Heart right ventricle (tissue), 16 donors: ENCODE measurements around the gene MAGEB4. TPM values are rescaled to one million over a fixed set of nuclear protein-coding genes. Genes with fewer than 3 reads are reported as not detected.

Experiments used
- ATAC-seq, 8 donors: fragments of 200-7000 bp; cut with Tn5 transposase; one replicate each; pipeline ENCODE4 v1.9.1; 2020; ENCODE audit warnings: mild to moderate bottlenecking in 8 of 8, moderate library complexity in 8 of 8, moderate number of reproducible peaks in 1 of 8
- DNase-seq, 2 donors: peaks; one replicate each; pipeline ENCODE4 v3.0.0-alpha.2; 2020
- H3K27ac ChIP-seq, 10 donors: fragments of 200-600 bp; sonication (generic) in 2 of 10; one replicate each; pipeline versions ENCODE4 v1.5.0 to v1.8.0; 2020 to 2022; ENCODE audit warnings: mild to moderate bottlenecking in 3 of 10
- H3K27me3 ChIP-seq, 7 donors: fragments of 200-600 bp; one replicate each; pipeline ENCODE4 v1.8.0; 2021 to 2022; ENCODE audit warnings: mild to moderate bottlenecking in 2 of 7
- H3K36me3 ChIP-seq, 9 donors: fragments of 200-600 bp; sonication (generic) in 1 of 9; one replicate each; pipeline versions ENCODE4 v1.5.0 to v1.8.0; 2020 to 2022; ENCODE audit warnings: mild to moderate bottlenecking in 2 of 9
- H3K4me1 ChIP-seq, 9 donors: fragments of 200-600 bp; sonication (generic) in 1 of 9; one replicate each; pipeline versions ENCODE4 v1.5.0 to v1.8.0; 2020 to 2022; ENCODE audit warnings: mild to moderate bottlenecking in 4 of 9
- H3K4me3 ChIP-seq, 10 donors: fragments of 200-600 bp; sonication (generic) in 2 of 10; one replicate each; pipeline versions ENCODE4 v1.5.0 to v1.8.0; 2020 to 2022; ENCODE audit warnings: mild to moderate bottlenecking in 7 of 10, moderate library complexity in 2 of 10
- H3K9me3 ChIP-seq, 11 donors: fragments of 200-600 bp in 10 of 11; sonication (generic) in 2 of 11; one replicate each; pipeline versions ENCODE4 v1.5.0 to v1.8.0; 2013 to 2022; ENCODE audit warnings: mild to moderate bottlenecking in 2 of 11, control low read depth in 1 of 11, moderate library complexity in 1 of 11
- CTCF ChIP-seq, 9 donors: fragments of 200-600 bp; sonication (generic) in 2 of 9; IDR thresholded peaks; one replicate each; pipeline versions ENCODE4 v1.5.0 to v1.8.0; 2021 to 2022; ENCODE audit warnings: antibody characterized with exemption in 9 of 9, mild to moderate bottlenecking in 5 of 9, moderate library complexity in 1 of 9
- WGBS, 2 donors: extraction: QIAGEN DNeasy Blood & Tissue Kit; methylation state at CpG; one replicate each; pipeline ENCODE4 v1.1.7; 2013; ENCODE audit warnings: inconsistent platforms in 1 of 2; 5-methylcytosine and 5-hydroxymethylcytosine counted together
- intact Hi-C, 10 donors: fragments of 100-400 bp; cut with DNase I; formaldehyde crosslinking; loops; one replicate each; pipeline versions ENCODE4 v1.11.1 to v1.14.2; 2022
- polyA plus RNA-seq, 2 donors: library from polyadenylated mRNA; stranded (reverse); fragments of 200-250 nt; gene quantifications; one replicate each; pipeline ENCODE4 v1.2.3, GENCODE V29; 2013
- total RNA-seq, 10 donors: library from RNA; stranded (reverse); fragmentation: NEBNext Ultra II Directional in 3 of 10; extraction: Animal tissue kit (Norgen Biotek cat#: 25700) in 3 of 10; gene quantifications; one replicate each; pipeline versions ENCODE4 v1.2.1 to v1.2.4, GENCODE V29; 2021 to 2023
- donor health status: Arrhythmogenic right ventricular cardiomyopathy.
- donor health status: ischemic (EF 13 %, LVEDD 7.1; RV severe dilation, severe dysfunction).
- donor health status: healthy with polysubstance abuse.
- donor health status: DM: no; HTN: yes; CAD: no.
- donor health status: DM: no; HTN: no; CAD: no.
- donor health status: ischemic (EF 25% LVEDD 6.9; RV normal size, moderate dysfunction).
- donor health status: ischemic (EF 25% LVEDD 5.7; RV mildly dilated, moderate dysfunction).
- donor health status: healthy.
- donor health status: DM: yes; HTN: yes; CAD: no.
- donor health status: Ischemic cardiomyopathy.
- donor health status: ischemic (EF 35%, LVEDD 5.7; RV mildly dilated, moderate dysfunction).
- donor health status: nonischemic (EF 11% LVEDD 7.7; RV severe dilation, severe dysfunction).
- donor health status: DM: yes; HTN: yes; CAD: no.
- donor health status: PGD.
- donor health status: ischemic (EF 29% LVEDD 5.4; RV normal size, mild dysfunction).
- donor health status: nonischemic (EF 23%, LVEDD 6.1; RV moderate dilation, normal function).

Gene MAGEB4
- total and polyA plus RNA-seq, 12 donors, result not detected

DNA sequence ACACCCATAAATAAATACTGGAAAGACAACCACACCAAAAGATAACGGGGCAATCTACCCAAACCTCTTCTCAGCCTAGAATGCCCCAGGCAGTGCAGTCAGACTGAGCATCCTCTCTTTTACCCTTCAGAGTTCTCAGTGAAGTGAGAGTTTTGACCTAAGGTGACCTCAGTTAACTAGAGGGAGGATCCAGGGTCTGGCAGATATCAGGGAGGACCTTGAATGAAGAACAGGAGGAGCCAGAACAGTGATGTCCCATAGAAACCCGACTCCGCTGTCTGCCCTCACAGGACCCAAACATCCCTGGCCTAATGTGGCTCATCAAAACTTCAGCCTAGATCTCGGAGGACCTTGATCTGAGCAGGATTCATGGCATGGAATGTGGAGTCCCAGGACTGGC, 11.4 kb upstream of the MAGEB4 start, which contains the start of gene MAGEB3:
Gene MAGEB3 (plus strand): TSS at position 263 of the 400 bp plus-strand sequence. CDS start 5,268 bp downstream, outside the sequence.
- H3K27me3 ChIP-seq, result peaks cover 0 to 9% (median 0%) of the 10 kb centered on the region in 7 donors
- DNase-seq (no peak), ATAC-seq (no peak)
- 64 to 67% methylated on average over 4 of the region's 4 CpGs for WGBS, 2 donors
- H3K4me3 ChIP-seq, result no peak within 1 kb of the TSS
- intact Hi-C loops, result no loop called here
- TF ChIP-seq CTCF (IDR thresholded peaks at IDR 0.05), result no peak
- H3K27ac ChIP-seq, result no peak within 1 kb of the TSS
- H3K4me1 ChIP-seq, result no peaks in the 10 kb centered on the region
- H3K36me3 ChIP-seq, result no peaks in the 10 kb centered on the region
- H3K9me3 ChIP-seq, result no peaks in the 10 kb centered on the region

DNA sequence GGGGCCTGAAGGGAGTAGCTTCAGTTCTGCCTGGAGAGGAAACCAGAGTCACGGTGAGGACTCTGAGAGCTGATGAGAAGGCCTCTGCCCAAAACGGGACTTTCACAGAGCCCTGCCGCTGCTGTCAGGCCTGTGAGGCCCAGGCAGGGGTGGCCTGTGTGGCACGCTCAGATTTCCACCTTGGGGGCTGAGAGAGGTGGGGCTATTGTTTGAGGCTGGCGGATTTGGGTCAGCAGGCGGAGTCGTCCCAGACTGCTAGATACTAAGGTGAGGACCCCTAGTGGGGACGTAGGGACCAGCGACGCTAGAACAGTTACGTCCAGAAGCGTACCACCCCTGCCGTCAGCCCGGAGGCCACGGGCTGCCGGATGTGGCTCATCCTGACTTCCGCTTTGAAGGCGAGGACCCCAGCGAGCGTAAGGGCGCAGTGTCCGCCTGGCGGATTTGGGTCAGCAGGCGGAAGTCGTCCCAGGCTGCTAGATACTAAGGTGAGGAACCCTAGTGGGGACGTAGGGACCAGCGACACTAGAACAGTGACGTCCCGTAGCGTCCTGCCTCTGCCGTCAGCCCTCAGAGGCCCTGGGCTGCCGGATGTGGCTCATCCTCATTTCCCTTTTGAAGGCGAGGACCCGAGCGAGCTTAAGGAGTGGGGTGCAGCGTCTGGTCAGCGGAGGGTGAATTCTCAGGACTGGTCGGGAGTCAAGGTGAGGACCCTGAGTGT, 5.1 kb downstream of the MAGEB4 start, which contains the start of gene MAGEB1:
Gene MAGEB1 (plus strand): TSS at position 378 of the 721 bp plus-strand sequence. CDS start 3,348 bp downstream, outside the sequence.
- WGBS, 2 donors, result 92% methylated on average over 33 to 38 of the region's 38 CpGs
- Histone ChIP-seq H3K4me1 (no peaks in the 10 kb centered on the region), H3K27me3 (no peaks in the 10 kb centered on the region), H3K27ac (no peak within 1 kb of the TSS), H3K36me3 (no peaks in the 10 kb centered on the region), H3K4me3 (no peak within 1 kb of the TSS), H3K9me3 (no peaks in the 10 kb centered on the region)
- intact Hi-C loops, result no loop called here
- ATAC-seq (no peak), DNase-seq (no peak)
- no peak for TF ChIP-seq CTCF (IDR thresholded peaks at IDR 0.05)

DNA sequence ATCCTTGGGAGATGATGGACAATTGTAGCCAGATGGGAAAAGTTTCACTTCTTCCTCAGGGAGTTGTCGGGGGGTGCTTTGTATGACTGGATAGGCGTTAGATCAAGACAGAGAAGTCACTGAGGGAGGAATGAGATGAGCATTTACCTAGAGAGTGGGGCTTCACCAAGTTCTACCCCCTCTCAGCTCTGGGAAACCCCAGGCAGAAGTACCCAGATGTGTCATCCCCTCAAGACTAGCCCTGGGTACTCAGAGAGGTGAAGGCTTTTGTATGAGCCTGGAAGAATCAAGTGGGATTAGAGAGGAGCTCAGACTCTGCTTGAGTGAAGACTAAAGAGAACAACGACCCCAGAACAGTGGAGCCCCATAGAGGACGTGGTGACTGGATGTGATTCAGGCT, 7.1 kb downstream of the MAGEB4 start:
- TF ChIP-seq CTCF (IDR thresholded peaks at IDR 0.05), result no peak
- 76 to 77% methylated on average over 4 of the region's 4 CpGs for WGBS, 2 donors
- no peaks in the 10 kb centered on the region for H3K36me3 ChIP-seq
- DNase-seq, result no peak
- H3K27ac ChIP-seq, result no peak overlapping the region
- no peaks in the 10 kb centered on the region for H3K4me1 ChIP-seq
- no peak overlapping the region for H3K4me3 ChIP-seq
- H3K27me3 ChIP-seq, result peaks cover 0 to 1% (median 0%) of the 10 kb centered on the region in 7 donors
- H3K9me3 ChIP-seq, result no peaks in the 10 kb centered on the region
- no peak for ATAC-seq
- intact Hi-C loops, result no loop called here

DNA sequence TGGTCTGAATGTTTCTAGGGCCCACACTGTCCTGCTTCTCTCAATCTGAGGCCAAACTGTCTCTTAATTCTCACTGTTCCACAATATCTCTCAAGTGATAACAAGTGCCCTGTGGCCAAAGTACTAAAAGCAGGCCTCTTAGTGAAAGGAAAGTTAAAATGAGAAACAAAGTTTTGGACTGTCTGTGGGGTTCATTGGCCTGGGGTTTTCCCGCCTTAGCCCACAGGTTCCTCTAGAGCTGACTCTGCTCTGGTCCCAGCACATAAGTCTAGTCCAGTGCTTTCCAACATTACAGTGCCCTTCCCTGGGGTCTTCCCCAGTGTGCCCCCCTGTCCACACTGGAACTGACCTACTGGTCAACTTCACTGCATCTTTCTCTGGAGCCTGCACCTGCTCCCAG, 11.5 kb downstream of the MAGEB4 start:
- intact Hi-C loops, result no loop called here
- ATAC-seq, result no peak
- WGBS, 2 donors, result 92 to 100% methylated on average over 1 of the region's 1 CpG

More for the DNA sequence above, 11.5 kb downstream of the MAGEB4 start:
- Histone ChIP-seq H3K9me3 (no peaks in the 10 kb centered on the region), H3K4me1 (no peaks in the 10 kb centered on the region), H3K4me3 (no peak overlapping the region), H3K27me3 (peaks cover 0 to 9% (median 0%) of the 10 kb centered on the region in 7 donors), H3K27ac (no peak overlapping the region), H3K36me3 (no peaks in the 10 kb centered on the region)
- DNase-seq, result no peak
- TF ChIP-seq CTCF (IDR thresholded peaks at IDR 0.05), result no peak
